ENCODE data around the gene NINJ2. TPM values are rescaled to one million over a fixed set of nuclear protein-coding genes. Genes with fewer than 3 reads are reported as not detected.
A peak's percentile ranks its signal among the peaks of the same experiment; 100 is the strongest.

Gene NINJ2
- total RNA-seq, 1 donor from 2014 or later: 2.3 TPM

DNA sequence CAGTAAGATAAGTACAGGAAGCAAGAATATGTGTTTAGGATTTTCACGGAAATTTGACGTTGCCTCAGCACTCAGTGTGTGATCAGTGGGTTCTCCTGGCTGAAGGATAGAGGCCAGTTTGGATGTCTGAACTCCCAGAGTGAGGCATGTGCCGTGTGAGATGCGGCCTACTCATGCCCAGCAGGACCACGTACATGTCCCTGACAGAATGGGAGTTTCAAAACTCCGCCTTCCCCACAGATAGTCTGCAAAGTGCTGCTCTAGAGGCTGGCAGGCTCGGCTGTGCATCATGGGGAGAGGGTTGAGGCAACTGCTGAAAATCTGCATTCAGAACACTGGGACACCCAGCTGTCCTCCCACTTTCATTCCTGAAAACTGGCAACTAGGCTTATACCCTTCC is 58.3 kb downstream of the NINJ2 start:
- TF ChIP-seq, protein P1, sequence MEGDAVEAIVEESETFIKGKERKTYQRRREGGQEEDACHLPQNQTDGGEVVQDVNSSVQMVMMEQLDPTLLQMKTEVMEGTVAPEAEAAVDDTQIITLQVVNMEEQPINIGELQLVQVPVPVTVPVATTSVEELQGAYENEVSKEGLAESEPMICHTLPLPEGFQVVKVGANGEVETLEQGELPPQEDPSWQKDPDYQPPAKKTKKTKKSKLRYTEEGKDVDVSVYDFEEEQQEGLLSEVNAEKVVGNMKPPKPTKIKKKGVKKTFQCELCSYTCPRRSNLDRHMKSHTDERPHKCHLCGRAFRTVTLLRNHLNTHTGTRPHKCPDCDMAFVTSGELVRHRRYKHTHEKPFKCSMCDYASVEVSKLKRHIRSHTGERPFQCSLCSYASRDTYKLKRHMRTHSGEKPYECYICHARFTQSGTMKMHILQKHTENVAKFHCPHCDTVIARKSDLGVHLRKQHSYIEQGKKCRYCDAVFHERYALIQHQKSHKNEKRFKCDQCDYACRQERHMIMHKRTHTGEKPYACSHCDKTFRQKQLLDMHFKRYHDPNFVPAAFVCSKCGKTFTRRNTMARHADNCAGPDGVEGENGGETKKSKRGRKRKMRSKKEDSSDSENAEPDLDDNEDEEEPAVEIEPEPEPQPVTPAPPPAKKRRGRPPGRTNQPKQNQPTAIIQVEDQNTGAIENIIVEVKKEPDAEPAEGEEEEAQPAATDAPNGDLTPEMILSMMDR (IDR thresholded peaks at IDR 0.05; ENCODE audit: unreplicated experiment): no peak
- no peak for DNase-seq (ENCODE audit: low spot score)
- Mint-ChIP-seq H3K4me1 (ENCODE audit: unreplicated experiment) (peaks cover 40% of the 10 kb centered on the region), H3K27me3 (ENCODE audit: unreplicated experiment) (peaks cover 6% of the 10 kb centered on the region), H3K36me3 (ENCODE audit: low read depth, unreplicated experiment) (no peaks in the 10 kb centered on the region), H3K9me3 (ENCODE audit: unreplicated experiment) (no peaks in the 10 kb centered on the region), H3K4me3 (ENCODE audit: unreplicated experiment) (no peak overlapping the region), H3K27ac (ENCODE audit: unreplicated experiment) (peak overlapping the region; percentile 62)

DNA sequence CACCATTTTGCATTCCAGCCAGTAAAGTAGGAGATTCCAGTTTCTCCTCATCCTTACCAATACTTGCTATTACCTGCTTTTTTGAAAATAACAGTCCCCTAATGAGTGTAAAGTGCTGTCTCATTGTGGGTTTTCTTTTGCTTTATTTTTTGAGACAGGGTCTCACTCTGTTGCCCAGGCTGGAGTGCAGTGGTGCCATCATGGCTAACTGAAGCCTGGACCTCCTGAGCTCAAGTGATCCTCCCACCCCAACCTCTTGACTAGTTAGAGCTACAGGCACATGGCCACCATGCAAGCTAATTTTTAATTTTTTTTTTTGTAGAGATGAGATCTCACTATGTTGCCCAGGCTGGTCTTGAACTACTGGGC is 60.6 kb downstream of the NINJ2 start:
- no peak for DNase-seq (ENCODE audit: low spot score)
- no peak overlapping the region for H3K4me3 Mint-ChIP-seq (ENCODE audit: unreplicated experiment)

DNA sequence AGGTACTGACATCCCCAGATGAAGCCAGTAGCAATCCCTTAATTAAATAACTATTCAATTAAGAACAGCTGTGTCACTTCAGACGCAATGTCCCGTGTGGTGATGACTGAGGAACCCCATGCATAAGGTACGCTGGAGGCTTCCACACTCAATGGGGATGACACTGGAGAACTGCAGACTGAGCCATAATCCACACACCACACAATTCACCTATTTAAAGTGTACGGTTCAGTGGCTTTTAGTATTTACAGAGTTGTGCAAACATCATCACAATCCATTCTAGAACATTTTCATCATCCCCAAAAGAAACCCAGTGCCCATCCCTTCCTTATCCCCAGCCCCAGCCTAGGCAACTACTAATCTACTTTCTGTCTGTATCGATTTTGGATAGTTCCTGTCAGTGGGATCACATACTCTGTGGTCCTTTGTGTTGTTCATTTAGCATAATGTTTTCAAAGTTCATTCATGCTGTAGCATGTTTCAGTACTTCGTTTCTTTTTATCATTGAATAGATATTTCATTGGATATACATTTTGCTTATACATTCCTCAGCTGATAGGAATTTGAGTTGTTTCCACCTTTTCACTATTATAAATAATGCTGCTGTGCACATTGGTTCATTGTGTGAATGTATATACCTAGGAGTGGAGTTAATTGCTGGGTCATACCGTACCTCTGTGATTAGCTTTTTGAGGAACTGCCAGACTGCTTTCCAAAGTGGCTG is 61.1 kb downstream of the NINJ2 start:
- Mint-ChIP-seq H3K27me3 (ENCODE audit: unreplicated experiment) (no peaks in the 10 kb centered on the region), H3K4me3 (ENCODE audit: unreplicated experiment) (no peak overlapping the region), H3K9me3 (ENCODE audit: unreplicated experiment) (no peaks in the 10 kb centered on the region), H3K27ac (ENCODE audit: unreplicated experiment) (no peak overlapping the region), H3K4me1 (ENCODE audit: unreplicated experiment) (peaks cover 37% of the 10 kb centered on the region), H3K36me3 (ENCODE audit: low read depth, unreplicated experiment) (no peaks in the 10 kb centered on the region)
- TF ChIP-seq, protein P1 (IDR thresholded peaks at IDR 0.05; ENCODE audit: unreplicated experiment): no peak
- DNase-seq (ENCODE audit: low spot score): no peak

More for the DNA sequence above, 60.6 kb downstream of the NINJ2 start:
- Mint-ChIP-seq H3K9me3 (ENCODE audit: unreplicated experiment) (no peaks in the 10 kb centered on the region), H3K36me3 (ENCODE audit: low read depth, unreplicated experiment) (no peaks in the 10 kb centered on the region), H3K27ac (ENCODE audit: unreplicated experiment) (no peak overlapping the region), H3K4me1 (ENCODE audit: unreplicated experiment) (peaks cover 37% of the 10 kb centered on the region), H3K27me3 (ENCODE audit: unreplicated experiment) (peaks cover 3% of the 10 kb centered on the region)
- TF ChIP-seq, protein P1 (IDR thresholded peaks at IDR 0.05; ENCODE audit: unreplicated experiment): no peak

DNA sequence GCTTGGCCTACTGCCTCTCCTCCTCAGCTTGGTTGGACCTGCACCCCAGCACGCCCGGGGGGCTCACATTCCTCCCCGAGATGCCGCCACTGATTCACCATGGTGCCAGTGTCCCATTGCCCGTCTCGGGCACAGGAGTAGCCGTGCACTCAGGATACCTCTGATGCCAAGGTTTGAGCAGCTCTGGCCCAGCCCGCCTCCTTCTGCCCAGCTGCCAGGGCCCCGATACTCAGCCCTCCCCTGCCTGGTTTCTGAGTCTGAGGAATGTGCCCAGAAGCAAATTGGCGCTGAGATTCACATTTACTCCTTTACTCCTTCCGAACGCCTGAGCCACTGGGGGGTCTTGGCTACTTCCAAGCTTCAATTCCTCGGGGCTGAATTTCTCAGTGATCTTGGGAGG is 63.5 kb downstream of the NINJ2 start:
- Mint-ChIP-seq H3K27ac (ENCODE audit: unreplicated experiment) (no peak overlapping the region), H3K36me3 (ENCODE audit: low read depth, unreplicated experiment) (no peaks in the 10 kb centered on the region), H3K27me3 (ENCODE audit: unreplicated experiment) (no peaks in the 10 kb centered on the region), H3K9me3 (ENCODE audit: unreplicated experiment) (no peaks in the 10 kb centered on the region), H3K4me3 (ENCODE audit: unreplicated experiment) (no peak overlapping the region), H3K4me1 (ENCODE audit: unreplicated experiment) (peaks cover 23% of the 10 kb centered on the region)
- DNase-seq (ENCODE audit: low spot score): no peak
- TF ChIP-seq, protein P1 (IDR thresholded peaks at IDR 0.05; ENCODE audit: unreplicated experiment): no peak

DNA sequence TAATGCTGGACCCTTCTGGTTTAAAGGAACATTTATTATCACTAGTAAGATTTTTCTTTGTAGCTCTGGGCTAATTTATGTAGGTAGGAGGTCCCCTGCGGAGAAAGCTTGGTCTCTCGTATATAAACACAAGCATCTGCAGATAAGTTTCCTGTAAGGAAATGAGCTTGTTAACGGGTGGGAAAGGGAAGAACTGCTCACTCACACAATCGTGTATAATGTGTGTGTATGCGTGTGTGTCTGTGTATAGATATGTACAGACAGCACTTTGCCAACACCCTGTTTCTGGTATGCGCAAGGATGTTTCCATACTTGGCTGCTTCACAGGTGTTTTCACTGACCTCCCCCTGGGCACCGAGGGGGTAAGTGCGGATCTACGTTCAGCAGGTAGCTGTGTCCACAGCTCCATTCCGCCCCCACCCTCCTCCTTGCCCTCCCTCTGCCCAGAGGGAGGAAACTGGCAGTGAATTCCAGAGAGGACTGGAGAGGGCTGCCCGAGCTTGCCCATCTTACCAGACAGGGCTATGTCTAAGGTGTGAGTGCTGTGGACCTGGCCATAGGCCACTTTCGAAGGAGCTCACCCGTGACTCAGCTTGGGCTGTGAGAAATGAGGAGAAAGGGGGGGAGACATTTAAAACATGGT is 65.2 kb downstream of the NINJ2 start:
- Mint-ChIP-seq H3K4me3 (ENCODE audit: unreplicated experiment) (no peak overlapping the region), H3K27me3 (ENCODE audit: unreplicated experiment) (no peaks in the 10 kb centered on the region), H3K4me1 (ENCODE audit: unreplicated experiment) (peaks cover 20% of the 10 kb centered on the region), H3K36me3 (ENCODE audit: low read depth, unreplicated experiment) (no peaks in the 10 kb centered on the region), H3K9me3 (ENCODE audit: unreplicated experiment) (no peaks in the 10 kb centered on the region), H3K27ac (ENCODE audit: unreplicated experiment) (peak overlapping the region; percentile 59)
- no peak for DNase-seq (ENCODE audit: low spot score)
- TF ChIP-seq, protein P1 (IDR thresholded peaks at IDR 0.05; ENCODE audit: unreplicated experiment): no peak
